ENCODE results near the gene PRKG1.
"Not testable (repeated sequence)": the region's sequence is repeated elsewhere in the genome, so short reads cannot be mapped to it uniquely, and the experiment has no call there.

The PRKG1 gene

GRCh38 chr10:51980752-51981151 is 906.5 kb downstream of the PRKG1 start:
- no peak for DNase-seq

- DNase-seq: no peak
These were observed 907.4 kb downstream of the PRKG1 start for GRCh38 chr10:51981731-51982130.

GRCh38 chr10:51983481-51983880 is 909.2 kb downstream of the PRKG1 start:
- DNase-seq: no peak

GRCh38 chr10:51985336-51985735 is 911.0 kb downstream of the PRKG1 start:
- no peak for DNase-seq

- no peak for DNase-seq
These were observed 912.2 kb downstream of the PRKG1 start for GRCh38 chr10:51986516-51986915.

- DNase-seq: no peak
These were observed 919.2 kb downstream of the PRKG1 start for GRCh38 chr10:51993475-51993874.

- no peak for DNase-seq
These were observed 924.8 kb downstream of the PRKG1 start for GRCh38 chr10:51999096-51999495.

- DNase-seq: no peak
These were observed 930.2 kb downstream of the PRKG1 start for GRCh38 chr10:52004342-52004949.

- DNase-seq: no peak
These were observed 932.8 kb downstream of the PRKG1 start for GRCh38 chr10:52007091-52007490.

- no peak for DNase-seq
These were observed 936.8 kb downstream of the PRKG1 start for GRCh38 chr10:52011118-52011517.

GRCh38 chr10:52019077-52019555 is 944.8 kb downstream of the PRKG1 start:
- DNase-seq: no peak

GRCh38 chr10:52019656-52020055 is 945.4 kb downstream of the PRKG1 start:
- no peak for DNase-seq

- DNase-seq: no peak
These were observed 945.9 kb downstream of the PRKG1 start for GRCh38 chr10:52020173-52020572.

- no peak for DNase-seq
These were observed 946.4 kb downstream of the PRKG1 start for GRCh38 chr10:52020702-52021101.

- DNase-seq: no peak
These were observed 952.9 kb downstream of the PRKG1 start for GRCh38 chr10:52027055-52027705.

GRCh38 chr10:52028523-52028858 is 954.2 kb downstream of the PRKG1 start:
- DNase-seq: no peak

- DNase-seq: no peak
These were observed 955.3 kb downstream of the PRKG1 start for GRCh38 chr10:52029628-52030027.

GRCh38 chr10:52030051-52030790 is 955.9 kb downstream of the PRKG1 start:
- no peak for DNase-seq

- no peak for DNase-seq
These were observed 956.7 kb downstream of the PRKG1 start for GRCh38 chr10:52030975-52031374.

GRCh38 chr10:52031771-52032170 is 957.5 kb downstream of the PRKG1 start:
- no peak for DNase-seq

GRCh38 chr10:52032681-52033629 is 958.7 kb downstream of the PRKG1 start:
- no peak for DNase-seq

GRCh38 chr10:52039002-52039793 is 964.9 kb downstream of the PRKG1 start:
- DNase-seq: not testable (repeated sequence)
